ENCODE measurements around the gene PHKB.

Gene PHKB

GRCh38 chr16:47571049-47571448, 109.9 kb downstream of the PHKB start:
- DNase-seq (ENCODE audit: low spot score): no peak

GRCh38 chr16:47571711-47572110, 110.6 kb downstream of the PHKB start:
- DNase-seq (ENCODE audit: low spot score): no peak

- no peak for DNase-seq (ENCODE audit: low spot score)
Observed at GRCh38 chr16:47574091-47575054, 113.2 kb downstream of the PHKB start.

GRCh38 chr16:47577029-47577428, 115.9 kb downstream of the PHKB start:
- no peak for DNase-seq (ENCODE audit: low spot score)

- no peak for DNase-seq (ENCODE audit: low spot score)
Observed at GRCh38 chr16:47578033-47578432, 116.9 kb downstream of the PHKB start.

DNA sequence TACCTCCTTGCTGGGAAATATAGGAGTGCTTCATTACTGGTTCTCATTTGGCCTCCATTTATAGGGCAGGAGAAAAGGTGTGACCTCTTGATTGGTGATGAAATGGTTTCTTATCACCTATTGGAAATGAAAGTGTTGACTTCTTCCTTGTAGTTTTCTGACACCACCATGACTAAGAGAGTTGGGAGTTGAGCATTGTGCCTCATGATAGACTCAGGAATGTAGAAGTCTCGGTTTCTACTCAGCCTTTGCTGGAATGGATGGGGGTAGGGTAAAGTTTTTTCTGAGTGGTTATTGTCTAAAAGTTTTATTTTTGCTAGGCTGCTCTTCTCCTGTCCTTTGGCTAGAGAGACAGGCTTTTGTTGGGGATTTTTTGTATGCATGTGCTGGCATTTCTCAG, 117.4 kb downstream of the PHKB start:
- DNase-seq (ENCODE audit: low spot score): no peak

DNA sequence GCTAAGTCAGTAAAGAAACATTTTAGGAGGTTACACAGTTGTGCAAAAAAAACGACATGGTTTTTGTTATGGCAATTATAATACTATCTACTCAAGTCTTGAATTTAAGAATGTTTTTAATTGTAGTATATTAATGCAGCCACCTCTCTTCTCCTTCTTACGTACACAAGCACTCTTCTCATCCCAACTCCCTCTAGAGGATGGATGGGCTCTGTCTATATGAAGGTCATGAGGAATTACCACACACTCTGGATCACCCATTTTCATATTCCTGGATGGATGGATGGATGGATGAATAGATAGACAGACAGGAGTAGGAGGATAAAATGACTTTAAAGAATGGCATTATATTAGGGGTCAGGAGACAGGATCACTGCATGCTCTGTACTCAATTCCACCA, 120.0 kb downstream of the PHKB start:
- no peak for DNase-seq (ENCODE audit: low spot score)

DNA sequence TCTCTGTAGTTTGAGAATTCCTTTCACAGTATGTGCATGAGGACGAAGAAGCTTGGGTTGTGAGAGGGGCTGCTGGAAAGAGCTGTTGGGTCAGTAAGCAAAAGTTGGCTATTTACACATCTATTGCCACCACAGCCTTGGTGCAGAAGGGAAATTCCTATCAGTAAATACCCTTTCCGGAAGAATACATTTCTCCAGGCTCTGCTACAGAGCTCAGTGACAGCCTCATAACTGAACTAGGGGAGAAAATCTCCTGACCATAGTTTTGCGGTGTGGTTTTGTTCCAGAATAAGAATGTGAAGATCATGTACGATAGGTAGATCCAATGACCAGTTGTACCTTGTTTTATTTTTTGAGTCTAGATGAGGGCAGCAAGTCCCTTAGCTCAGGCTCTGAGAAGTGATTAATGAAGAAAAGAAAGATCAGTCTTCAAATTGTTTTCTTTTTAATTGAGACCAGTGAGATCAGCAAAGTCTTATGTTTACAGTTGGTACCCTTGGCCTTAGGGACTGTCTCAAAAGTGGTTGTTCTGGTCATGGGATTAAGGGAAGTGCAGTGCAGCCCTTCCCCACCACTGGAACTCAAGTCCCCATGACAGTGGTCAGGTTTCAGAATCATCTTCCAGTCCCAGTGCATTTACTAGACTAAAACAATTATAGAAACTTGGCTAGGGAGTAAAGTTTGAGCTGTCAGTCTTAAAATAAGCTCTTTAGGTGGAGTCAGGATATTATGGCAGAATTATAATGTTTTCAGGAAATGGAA, 123.5 kb downstream of the PHKB start:
- DNase-seq (ENCODE audit: low spot score): no peak

DNA sequence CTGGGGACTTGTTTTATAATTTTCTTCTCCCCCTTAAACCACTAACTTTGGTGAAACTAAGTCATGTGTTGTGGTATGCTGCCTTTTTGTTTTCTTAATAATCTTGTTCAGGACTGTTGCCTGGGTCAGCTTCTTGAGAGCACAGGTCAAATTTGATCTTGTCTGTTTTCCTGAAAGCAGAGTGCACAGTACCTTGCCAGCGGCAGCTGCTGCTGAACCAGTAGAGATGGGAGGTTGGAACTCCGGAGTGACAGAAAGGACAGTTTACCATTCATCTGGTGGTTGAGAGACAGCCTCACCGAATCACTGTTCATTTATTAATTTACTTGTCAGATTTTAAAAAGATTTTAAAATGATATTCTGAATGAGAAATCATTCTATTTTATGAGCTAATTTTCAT, 125.0 kb downstream of the PHKB start:
- no peak for DNase-seq (ENCODE audit: low spot score)

DNA sequence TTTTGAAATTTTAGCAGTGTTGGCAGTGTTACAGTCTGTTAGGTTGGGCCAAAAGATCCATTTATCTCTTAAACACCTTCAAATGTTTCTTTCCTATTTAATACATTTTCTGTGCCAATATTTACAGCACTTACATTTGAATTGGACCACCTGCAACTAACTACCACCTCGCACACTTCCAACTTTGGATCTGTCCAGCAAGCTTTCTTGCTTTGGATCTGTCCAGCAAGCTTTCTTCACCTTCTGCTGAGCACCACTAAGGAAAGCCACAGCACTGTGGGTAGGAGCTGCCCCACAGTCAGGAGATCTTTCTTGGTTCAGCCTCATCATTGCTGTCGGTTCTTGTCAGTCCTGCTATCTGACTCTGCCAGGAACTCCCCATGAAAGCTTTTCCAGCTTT, 129.3 kb downstream of the PHKB start:
- DNase-seq (ENCODE audit: low spot score): no peak

- no peak for DNase-seq (ENCODE audit: low spot score)
Observed at GRCh38 chr16:47592232-47592631, 131.1 kb downstream of the PHKB start.

GRCh38 chr16:47599512-47599911, 138.4 kb downstream of the PHKB start:
- DNase-seq (ENCODE audit: low spot score): no peak

DNA sequence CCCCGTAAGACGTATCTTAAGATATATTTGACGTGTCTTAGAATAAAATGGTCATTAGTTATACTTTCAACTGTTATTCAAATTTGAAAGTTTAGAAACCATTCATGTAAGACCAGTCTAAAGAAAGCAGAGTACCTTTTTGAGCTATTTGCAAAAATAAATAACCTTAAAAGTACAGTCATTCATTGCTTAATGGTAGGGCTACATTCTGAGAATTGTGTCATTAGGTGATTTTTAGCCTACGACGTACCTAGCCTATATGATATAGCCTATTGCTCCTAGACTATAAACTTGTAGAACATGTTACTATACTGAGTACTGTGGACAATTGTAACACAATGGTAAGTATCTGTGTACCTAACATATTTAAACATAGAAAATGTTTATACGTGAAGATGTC, 139.2 kb downstream of the PHKB start:
- no peak for DNase-seq (ENCODE audit: low spot score)

DNA sequence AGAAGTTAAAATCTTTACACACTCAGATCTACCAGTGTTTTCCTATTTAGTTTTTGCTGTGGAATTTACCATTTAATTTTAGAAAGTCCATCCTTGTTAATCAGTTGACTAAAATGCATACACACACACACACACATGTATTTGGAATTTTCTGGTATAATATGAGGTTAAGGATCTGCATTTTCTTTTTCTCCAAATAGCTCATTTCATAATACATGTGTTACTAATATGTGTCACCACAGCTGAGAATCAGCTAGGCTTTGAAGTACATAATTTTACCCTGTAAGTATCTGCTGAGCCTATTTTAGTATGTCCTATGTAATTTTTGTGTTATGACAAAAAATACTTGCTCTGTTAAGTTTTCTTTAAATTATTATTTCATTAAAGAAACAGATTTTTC, 143.2 kb downstream of the PHKB start:
- DNase-seq (ENCODE audit: low spot score): no peak

GRCh38 chr16:47611042-47611441, 149.9 kb downstream of the PHKB start:
- no peak for DNase-seq (ENCODE audit: low spot score)

- DNase-seq (ENCODE audit: low spot score): no peak
Observed at GRCh38 chr16:47611848-47612493, 150.8 kb downstream of the PHKB start.

DNA sequence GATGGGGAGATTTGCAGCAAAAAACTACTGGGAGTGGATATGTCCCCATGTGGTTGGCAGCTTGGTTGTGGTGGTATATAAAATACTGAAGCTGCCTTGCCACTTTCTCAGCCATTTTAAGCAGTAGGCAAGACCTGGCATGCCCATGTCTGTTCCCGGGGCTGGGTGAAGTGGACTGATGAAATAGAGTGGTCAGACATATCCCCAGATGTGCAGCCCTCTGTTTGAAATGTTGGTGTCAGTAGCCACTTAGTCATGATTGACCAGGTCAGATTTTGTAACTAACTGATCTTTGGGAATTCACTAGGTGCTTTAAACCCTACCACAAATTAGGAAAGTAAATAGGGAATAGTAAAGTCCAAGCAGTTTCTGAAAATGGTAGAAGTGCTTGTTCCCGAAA, 151.6 kb downstream of the PHKB start:
- DNase-seq (ENCODE audit: low spot score): no peak

GRCh38 chr16:47613251-47613650, 152.1 kb downstream of the PHKB start:
- no peak for DNase-seq (ENCODE audit: low spot score)

- DNase-seq (ENCODE audit: low spot score): no peak
Observed at GRCh38 chr16:47617732-47618131, 156.6 kb downstream of the PHKB start.

DNA sequence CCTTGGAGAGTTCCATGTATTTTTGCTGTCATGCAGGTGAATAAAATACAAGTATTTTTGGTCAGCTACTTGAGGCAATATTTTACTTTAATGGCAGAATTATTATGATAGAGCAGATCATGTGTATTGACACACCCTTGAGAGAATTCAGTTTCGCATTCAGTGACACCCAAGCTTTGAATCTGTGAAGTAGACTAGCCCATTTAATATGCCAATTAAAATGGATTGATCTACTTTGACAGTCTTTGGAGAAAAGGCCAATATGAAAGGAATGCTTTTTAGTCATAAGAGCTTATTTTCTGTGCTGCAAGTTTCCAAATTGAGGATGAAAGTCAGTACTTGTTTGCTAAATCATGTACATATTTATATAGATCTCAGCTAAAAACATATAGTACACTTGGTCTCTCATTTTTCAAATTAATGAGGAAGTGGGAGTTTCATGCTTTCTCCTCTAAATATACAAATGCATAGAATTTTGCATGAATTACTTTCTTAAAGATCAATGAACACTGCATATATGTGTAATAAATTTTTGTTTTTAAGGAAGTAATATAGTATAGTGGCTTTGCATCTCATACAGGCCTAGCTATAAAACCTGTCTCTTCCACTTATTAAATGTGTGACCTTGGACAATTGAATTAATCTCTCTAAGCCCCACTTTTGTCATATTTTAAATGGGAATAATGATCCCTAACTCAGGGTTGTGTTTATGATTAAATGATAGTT, 161.5 kb downstream of the PHKB start:
- no peak for DNase-seq (ENCODE audit: low spot score)

GRCh38 chr16:47624563-47624962, 163.4 kb downstream of the PHKB start:
- DNase-seq (ENCODE audit: low spot score): no peak

DNA sequence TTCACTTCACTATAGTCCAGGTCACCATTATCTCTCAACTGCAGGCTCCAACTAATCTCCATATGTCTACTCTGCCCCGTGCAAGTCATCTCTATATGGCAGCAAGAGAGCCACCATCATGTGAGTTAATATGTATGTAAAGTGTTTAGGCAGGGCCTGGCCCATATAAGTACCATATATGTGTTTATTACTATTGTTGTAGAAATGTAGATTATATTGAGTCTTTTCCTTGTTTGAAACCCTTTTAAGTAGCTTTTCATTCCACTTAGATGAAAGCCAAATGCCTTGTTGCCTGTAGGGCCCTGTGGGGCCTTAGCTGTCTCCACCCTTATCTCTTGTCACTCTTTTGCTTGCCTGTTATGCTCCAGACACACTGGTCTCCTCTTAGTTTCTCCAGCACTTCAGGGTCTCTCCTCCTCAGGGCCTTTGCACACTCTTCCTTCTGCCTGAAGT, 164.0 kb downstream of the PHKB start:
- no peak for DNase-seq (ENCODE audit: low spot score)

All from HuH-7.5 (cell line).